ENCODE measurements around the gene AOC2.
"Not testable (repeated sequence)": the region's sequence is repeated elsewhere in the genome, so short reads cannot be mapped to it uniquely, and the experiment has no call there.

AOC2 gene

DNA sequence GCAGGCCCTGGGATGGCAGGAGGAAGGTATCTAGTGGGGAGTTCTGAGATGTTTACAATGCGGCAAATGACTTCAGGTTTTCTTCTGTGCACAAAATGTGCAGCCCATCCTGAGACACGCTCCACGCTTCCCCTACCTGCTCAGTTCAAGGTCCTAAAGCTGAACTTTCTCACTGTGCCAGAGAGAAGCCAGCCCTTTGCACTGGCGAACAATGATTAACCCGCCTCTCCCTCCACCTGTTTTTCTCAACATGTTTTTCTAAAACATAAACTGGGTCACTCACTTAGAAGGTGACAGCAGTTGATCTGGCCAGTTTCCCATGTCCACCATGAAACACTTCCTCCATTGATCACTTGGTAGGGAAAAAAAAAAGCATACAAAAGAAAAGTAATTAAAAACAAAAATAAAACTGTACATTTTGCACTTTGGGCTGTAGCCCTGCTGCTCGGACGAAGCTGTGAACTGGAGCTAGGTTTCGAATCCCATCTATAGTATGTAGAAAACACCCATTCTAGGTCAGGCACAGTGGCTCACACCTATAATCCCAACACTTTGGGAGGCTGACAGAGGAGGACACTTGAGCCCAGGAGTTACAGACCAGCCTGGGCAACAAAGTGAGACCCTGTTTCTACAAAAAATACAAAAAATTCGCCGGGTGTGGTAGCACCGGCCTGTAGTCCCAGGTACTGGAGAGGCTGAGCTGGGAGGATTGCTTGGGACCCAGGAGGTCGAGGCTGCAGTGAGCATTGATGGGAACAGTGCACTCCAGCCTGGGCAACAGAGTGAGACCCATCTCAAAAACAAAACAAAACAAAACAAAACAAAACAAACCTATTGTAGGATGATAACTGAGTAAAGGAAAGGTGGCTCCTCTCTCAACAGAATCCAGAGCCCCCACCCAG is 50.2 kb downstream of the AOC2 start:
- no peak for DNase-seq (ENCODE audit: low spot score)
- no peak for TF ChIP-seq CTCF (IDR thresholded peaks at IDR 0.05; ENCODE audit: extremely low read depth, missing control alignments)

DNA sequence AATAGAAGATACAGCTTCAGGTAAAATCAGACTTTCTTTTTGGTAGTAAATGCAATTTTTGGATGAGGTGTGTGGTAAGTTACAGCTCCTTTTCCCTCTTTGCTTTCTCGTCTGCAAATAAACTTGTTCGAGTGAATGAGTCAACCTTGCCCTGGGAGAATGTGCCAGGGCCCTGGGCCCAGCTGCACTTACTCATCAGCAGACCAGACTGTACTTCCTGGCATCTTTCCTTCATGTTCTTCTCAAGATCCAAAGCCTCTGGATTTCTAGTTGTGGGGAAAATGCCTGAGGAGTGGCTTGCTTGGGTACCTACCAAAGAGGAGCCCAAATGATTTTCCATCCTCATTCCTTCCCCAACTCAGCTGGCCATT is 50.8 kb downstream of the AOC2 start:
- TF ChIP-seq CTCF (IDR thresholded peaks at IDR 0.05; ENCODE audit: extremely low read depth, missing control alignments), result no peak
- DNase-seq (ENCODE audit: low spot score), result no peak

DNA sequence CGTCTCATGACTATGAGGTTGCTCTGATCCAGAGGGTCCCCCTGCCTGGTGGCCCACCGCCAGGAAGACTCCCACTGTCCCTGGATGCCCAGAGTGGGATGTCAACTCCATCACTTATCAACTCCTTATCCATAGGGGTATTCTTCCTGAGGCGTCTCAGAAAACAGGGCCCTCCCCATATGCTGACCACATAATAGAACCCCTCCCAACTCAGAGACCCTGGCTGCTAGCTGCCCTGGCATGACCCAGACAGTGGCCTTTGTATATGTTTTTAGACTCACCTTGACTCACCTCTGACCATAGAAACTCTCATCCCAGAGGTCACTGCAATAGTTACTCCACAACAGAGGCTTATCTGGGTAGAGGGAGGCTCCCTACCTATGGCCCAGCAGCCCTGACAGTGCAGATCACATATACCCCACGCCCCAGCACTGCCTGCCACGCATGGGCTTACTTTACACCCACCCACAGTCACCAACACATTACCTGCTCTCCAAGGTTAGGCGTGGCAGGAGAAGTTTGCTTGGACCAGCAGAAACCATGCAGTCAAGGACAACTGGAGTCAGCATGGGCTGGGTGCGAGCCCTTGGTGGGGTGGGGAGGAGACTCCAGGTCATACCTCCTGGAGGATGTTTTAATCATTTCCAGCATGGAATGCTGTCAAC is 53.9 kb downstream of the AOC2 start:
- no peak for TF ChIP-seq CTCF (IDR thresholded peaks at IDR 0.05; ENCODE audit: extremely low read depth, missing control alignments)
- no peak for DNase-seq (ENCODE audit: low spot score)

DNA sequence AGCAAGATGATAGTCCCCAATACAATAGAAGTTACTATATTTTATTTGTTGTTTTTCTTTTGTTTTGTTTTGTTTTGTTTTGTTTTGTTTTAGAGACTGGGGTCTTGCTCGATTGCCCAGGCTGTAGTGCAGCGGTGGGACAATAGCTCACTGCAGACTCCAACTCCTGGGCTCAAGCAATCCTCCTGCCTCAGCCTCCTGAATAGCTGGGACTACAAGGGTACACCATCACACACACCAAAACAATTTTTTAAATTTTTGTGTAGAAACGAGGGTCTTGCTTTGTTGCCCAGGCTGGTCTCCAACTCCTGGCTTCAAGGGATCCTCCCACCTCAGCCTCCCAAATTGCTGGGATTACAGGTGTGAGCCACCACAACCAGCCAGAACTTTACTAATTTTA is 55.6 kb downstream of the AOC2 start:
- not testable (repeated sequence) for DNase-seq (ENCODE audit: low spot score)
